Measurements from ENCODE around the gene ZIM2. TPM values are rescaled to one million over a fixed set of nuclear protein-coding genes. Genes with fewer than 3 reads are reported as not detected.
A peak's percentile ranks its signal among the peaks of the same experiment; 100 is the strongest.

Gene ZIM2
- total RNA-seq, 2 donors from 2014 or later: 1.6 TPM; not detected in 1

GRCh38 chr19:56727677-56728076 lies 112.8 kb downstream of the ZIM2 start:
- ATAC-seq: no peak
- no peak overlapping the region for H3K27ac ChIP-seq
- TF ChIP-seq, protein P1, sequence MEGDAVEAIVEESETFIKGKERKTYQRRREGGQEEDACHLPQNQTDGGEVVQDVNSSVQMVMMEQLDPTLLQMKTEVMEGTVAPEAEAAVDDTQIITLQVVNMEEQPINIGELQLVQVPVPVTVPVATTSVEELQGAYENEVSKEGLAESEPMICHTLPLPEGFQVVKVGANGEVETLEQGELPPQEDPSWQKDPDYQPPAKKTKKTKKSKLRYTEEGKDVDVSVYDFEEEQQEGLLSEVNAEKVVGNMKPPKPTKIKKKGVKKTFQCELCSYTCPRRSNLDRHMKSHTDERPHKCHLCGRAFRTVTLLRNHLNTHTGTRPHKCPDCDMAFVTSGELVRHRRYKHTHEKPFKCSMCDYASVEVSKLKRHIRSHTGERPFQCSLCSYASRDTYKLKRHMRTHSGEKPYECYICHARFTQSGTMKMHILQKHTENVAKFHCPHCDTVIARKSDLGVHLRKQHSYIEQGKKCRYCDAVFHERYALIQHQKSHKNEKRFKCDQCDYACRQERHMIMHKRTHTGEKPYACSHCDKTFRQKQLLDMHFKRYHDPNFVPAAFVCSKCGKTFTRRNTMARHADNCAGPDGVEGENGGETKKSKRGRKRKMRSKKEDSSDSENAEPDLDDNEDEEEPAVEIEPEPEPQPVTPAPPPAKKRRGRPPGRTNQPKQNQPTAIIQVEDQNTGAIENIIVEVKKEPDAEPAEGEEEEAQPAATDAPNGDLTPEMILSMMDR (IDR thresholded peaks at IDR 0.05): no peak
- no peak for TF ChIP-seq POLR2A (IDR thresholded peaks at IDR 0.05)

GRCh38 chr19:56725829-56726424 lies 114.6 kb downstream of the ZIM2 start:
- DNase-seq: peak in 1 of 4 donors; percentile 9
- H3K27me3 ChIP-seq: no peaks in the 10 kb centered on the region
- H3K9me3 ChIP-seq: peaks cover 0 to 4% (median 0%) of the 10 kb centered on the region in 3 donors
- intact Hi-C loops (cut with DNase I): no loop called here
- no peaks in the 10 kb centered on the region for H3K36me3 ChIP-seq (replicated peaks in 1 of 2; ENCODE audit: insufficient read depth in 1 of 2, low read depth in 2 of 2)
- no peak overlapping the region for H3K4me3 ChIP-seq
- WGBS, 2 donors: 12 to 14% methylated on average over 7 to 9 of the region's 9 CpGs
- ATAC-seq: no peak
- no peak overlapping the region for H3K27ac ChIP-seq
- H3K4me1 ChIP-seq: no peaks in the 10 kb centered on the region
- TF ChIP-seq, protein P1 (IDR thresholded peaks at IDR 0.05): peak in 6 of 7 experiments; percentile 19 to 41 (median 26)
- TF ChIP-seq POLR2A (IDR thresholded peaks at IDR 0.05): no peak

More at GRCh38 chr19:56727677-56728076, 112.8 kb downstream of the ZIM2 start:
- DNase-seq: peak in 2 of 4 donors; percentile 5 to 21
- H3K9me3 ChIP-seq: peaks cover 0 to 4% (median 0%) of the 10 kb centered on the region in 3 donors
- H3K4me3 ChIP-seq: no peak overlapping the region
- no peaks in the 10 kb centered on the region for H3K36me3 ChIP-seq (replicated peaks in 1 of 2; ENCODE audit: insufficient read depth in 1 of 2, low read depth in 2 of 2)
- no peaks in the 10 kb centered on the region for H3K4me1 ChIP-seq
- no peaks in the 10 kb centered on the region for H3K27me3 ChIP-seq
- intact Hi-C loops (cut with DNase I): no loop called here
- WGBS, 2 donors: 66 to 71% methylated on average over 4 of the region's 4 CpGs

Small RNAs within 50 kb of the gene (small RNA-seq; reads per million reads assigned to genes)
- gene AC006115.2: not detected

Other genes with a start within 250 kb of the ZIM2 start
- 1 to 10 TPM; 4.9 to 7.0 TPM for gene ZNF71, start 245.4 kb downstream of the ZIM2 start, total RNA-seq
- gene SMIM17, start 197.6 kb downstream of the ZIM2 start, total RNA-seq: not detected
- 1 to 10 TPM; 4.0 to 4.2 TPM for gene ZNF835, start 169.0 kb downstream of the ZIM2 start, total RNA-seq
- 1 to 10 TPM; 3.1 to 5.9 TPM for gene PEG3, start within 50 bp of the ZIM2 start, total RNA-seq